HEK293T (cell line): ENCODE data around the gene LNX2.
A peak's percentile ranks its signal among the peaks of the same experiment; 100 is the strongest.

Experiments
- CTCF ChIA-PET: fragments of 350-600 bp; formaldehyde crosslinking; extraction: SDS; loops from one replicate; lab custom pipeline; 2021; ENCODE audit warnings: antibody characterized with exemption, inconsistent platforms; lab: Yijun Ruan, JAX
- POLR2A ChIA-PET: fragments of 350-600 bp; formaldehyde crosslinking; extraction: SDS; loops from one replicate; lab custom pipeline; 2020; ENCODE audit warnings: antibody characterized with exemption, inconsistent platforms; lab: Yijun Ruan, JAX
- DNase-seq: peaks from one replicate; pipeline ENCODE4 v3.0.0; 2012; ENCODE audit warnings: mixed read lengths; ENCODE audit errors: extremely low spot score
- ARNT ChIP-seq: fragments of 450-650 bp; IDR thresholded peaks from 2 replicates; pipeline ENCODE4 v1.6.1; 2017; ENCODE audit warnings: mild to moderate bottlenecking
- BHLHE40 ChIP-seq: fragments of 450-650 bp; IDR thresholded peaks from 2 replicates; pipeline ENCODE4 v1.6.1; 2016; ENCODE audit warnings: mild to moderate bottlenecking, moderate library complexity, borderline replicate concordance
- CTBP1 ChIP-seq: fragments of 450-650 bp; IDR thresholded peaks from 2 replicates; pipeline ENCODE4 v1.6.1; 2016; ENCODE audit warnings: borderline replicate concordance
- ELF4 ChIP-seq: fragments of 450-650 bp; IDR thresholded peaks from 2 replicates; pipeline ENCODE4 v1.6.1; 2017; ENCODE audit warnings: antibody characterized with exemption
- FOXA1 ChIP-seq: fragments of 450-650 bp; IDR thresholded peaks from 2 replicates; pipeline ENCODE4 v1.6.1; 2016; ENCODE audit warnings: mild to moderate bottlenecking
- FOXK2 ChIP-seq: fragments of 450-650 bp; IDR thresholded peaks from 2 replicates; pipeline ENCODE4 v1.6.1; 2016; ENCODE audit warnings: mild to moderate bottlenecking
- FOXM1 ChIP-seq: fragments of 450-650 bp; IDR thresholded peaks from 2 replicates; pipeline ENCODE4 v1.6.1; 2017; ENCODE audit warnings: mild to moderate bottlenecking, borderline replicate concordance
- HDGF ChIP-seq: fragments of 450-650 bp; IDR thresholded peaks from 2 replicates; pipeline ENCODE4 v1.6.1; 2017; ENCODE audit warnings: antibody characterized with exemption, borderline replicate concordance
- L3MBTL2 ChIP-seq: fragments of 450-650 bp; conservative IDR thresholded peaks from 2 replicates; pipeline ENCODE4 v1.6.1; 2016; ENCODE audit warnings: mild to moderate bottlenecking
- LEF1 ChIP-seq: fragments of 450-650 bp; IDR thresholded peaks from 2 replicates; pipeline ENCODE4 v1.6.1; 2017; ENCODE audit warnings: mild to moderate bottlenecking, borderline replicate concordance
- NFRKB ChIP-seq: fragments of 450-650 bp; IDR thresholded peaks from 2 replicates; pipeline ENCODE4 v1.6.1; 2016; ENCODE audit warnings: mild to moderate bottlenecking, moderate library complexity
- SP1 ChIP-seq: fragments of 450-650 bp; IDR thresholded peaks from 2 replicates; pipeline ENCODE4 v1.6.1; 2017
- SUZ12 ChIP-seq: fragments of 450-650 bp; IDR thresholded peaks from 2 replicates; pipeline ENCODE4 v1.6.1; 2016; ENCODE audit warnings: mild to moderate bottlenecking
- TARDBP ChIP-seq: fragments of 450-650 bp; IDR thresholded peaks from 2 replicates; pipeline ENCODE4 v1.6.1; 2016
- ZNF384 ChIP-seq: fragments of 450-650 bp; IDR thresholded peaks from 2 replicates; pipeline ENCODE4 v1.6.1; 2016
- TF ChIP-seq, protein P1 (sequence below): fragments of 450-650 bp; IDR thresholded peaks from 2 replicates; pipeline ENCODE4 v1.6.1; 2016

LNX2 gene

DNA sequence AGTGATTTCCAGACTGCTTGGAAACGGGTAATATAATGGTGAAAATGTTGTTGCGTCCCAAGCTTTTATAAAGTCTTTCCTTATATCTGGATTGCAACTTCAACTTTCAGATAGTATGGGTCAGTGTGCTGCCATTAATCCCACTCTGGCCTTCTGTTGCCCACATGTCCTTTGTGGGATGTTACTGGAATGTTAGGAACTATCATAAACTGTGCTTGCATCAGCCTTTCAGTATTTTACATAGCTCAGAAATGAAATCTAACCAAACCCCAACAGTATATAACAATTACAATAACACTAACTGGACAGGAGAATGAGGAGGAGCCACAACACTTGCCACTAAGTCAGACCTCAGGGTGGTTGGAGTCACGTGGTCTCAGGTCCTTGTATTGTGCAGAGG lies 78.9 kb downstream of the LNX2 start:
- ChIA-PET CTCF (interaction anchor here (0.6 kb wide), 1 partner anchor 8 kb away, joined by 4 read pairs; no protein-coding TSS in a partner anchor), POLR2A (no interaction called here)
- DNase-seq = no peak
- TF ChIP-seq CTBP1 (no peak), FOXK2 (no peak), SP1 (no peak)
- TF ChIP-seq, protein P1, sequence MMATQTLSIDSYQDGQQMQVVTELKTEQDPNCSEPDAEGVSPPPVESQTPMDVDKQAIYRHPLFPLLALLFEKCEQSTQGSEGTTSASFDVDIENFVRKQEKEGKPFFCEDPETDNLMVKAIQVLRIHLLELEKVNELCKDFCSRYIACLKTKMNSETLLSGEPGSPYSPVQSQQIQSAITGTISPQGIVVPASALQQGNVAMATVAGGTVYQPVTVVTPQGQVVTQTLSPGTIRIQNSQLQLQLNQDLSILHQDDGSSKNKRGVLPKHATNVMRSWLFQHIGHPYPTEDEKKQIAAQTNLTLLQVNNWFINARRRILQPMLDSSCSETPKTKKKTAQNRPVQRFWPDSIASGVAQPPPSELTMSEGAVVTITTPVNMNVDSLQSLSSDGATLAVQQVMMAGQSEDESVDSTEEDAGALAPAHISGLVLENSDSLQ = no peak

DNA sequence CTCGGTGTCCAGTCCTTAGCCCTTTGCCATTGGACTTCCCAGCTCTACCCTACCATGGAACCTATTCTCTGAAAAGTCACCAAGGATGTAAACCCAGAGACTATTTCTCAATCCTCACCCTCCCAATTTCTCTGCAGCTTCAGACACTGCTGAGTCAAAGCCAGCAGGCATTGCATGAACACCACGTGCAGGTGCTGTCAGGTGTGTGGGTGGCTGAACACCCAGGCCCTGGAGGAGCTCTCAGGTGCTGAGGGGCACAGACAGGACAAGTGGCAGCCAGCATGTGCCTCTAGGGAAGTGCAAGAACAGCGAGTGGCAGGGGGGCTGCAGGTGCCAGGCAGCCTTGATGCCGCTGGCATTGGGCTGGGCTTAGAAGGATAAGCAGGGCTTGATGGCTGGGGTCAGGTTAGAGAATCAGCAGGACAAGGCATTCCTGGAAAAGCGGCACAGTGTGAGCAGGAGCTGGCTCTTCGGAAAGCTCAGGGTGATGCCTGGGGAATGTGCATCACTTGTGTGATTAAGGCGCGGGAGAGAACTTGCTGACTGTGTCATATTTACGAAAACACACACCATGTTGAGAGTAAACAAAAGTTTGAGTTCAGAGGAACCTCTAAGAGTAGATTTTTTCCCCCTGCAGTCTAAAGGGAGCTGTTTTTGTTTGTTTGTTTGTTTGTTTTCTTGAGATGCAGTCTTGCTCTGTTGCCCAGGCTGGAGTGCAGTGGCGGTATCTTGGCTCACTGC lies 83.8 kb downstream of the LNX2 start:
- CTCF ChIA-PET = interaction anchor here (0.6 kb wide), 1 partner anchor 294 kb away, joined by 3 read pairs; no protein-coding TSS in a partner anchor
- TF ChIP-seq ZNF384 = no peak
- no peak for TF ChIP-seq SP1
- TF ChIP-seq ELF4 = no peak
- TF ChIP-seq TARDBP = no peak
- DNase-seq = no peak
- POLR2A ChIA-PET = no interaction called here

DNA sequence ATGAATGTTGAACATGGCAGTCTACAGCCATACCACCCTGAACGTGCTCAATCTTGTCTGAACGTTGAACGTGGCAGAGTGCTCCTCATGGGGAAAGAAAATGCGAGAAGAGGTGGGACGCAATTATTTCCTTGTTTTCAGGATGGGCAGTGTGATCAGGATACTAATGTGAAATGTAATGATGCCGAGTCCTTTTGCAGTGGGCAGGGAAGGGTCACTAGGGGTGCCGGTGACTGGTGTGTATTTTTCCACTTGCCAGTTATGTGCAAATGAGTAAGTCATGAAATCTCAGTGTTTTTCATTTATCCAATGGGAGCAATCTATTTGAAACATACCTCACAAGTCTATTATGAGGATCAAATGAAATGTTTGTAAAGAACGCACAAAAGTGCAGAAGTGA lies 84.8 kb downstream of the LNX2 start:
- DNase-seq = no peak
- TF ChIP-seq LEF1 (no peak), BHLHE40 (no peak), FOXK2 (no peak), HDGF (no peak), TARDBP (no peak), FOXA1 (no peak)
- CTCF ChIA-PET = no interaction called here
- POLR2A ChIA-PET = no interaction called here

DNA sequence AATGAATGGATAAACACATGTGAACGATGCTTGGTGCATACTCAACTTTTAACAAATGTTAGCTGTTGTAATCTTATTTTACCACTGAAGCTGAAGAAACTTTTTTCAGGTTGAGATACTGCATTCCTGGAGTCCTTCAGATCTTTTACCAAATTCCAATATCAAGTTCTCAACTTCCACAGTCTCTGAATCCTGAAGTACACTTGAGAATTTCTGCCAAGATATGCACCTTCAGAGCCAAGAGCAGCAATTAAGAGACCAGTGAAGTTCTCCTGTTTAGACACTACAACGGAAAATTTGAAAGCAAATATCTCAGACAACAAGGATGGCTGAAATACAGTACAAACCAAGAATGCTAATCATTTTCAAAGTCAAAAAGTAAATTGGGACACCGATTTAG lies 85.3 kb downstream of the LNX2 start:
- DNase-seq = no peak
- ChIA-PET POLR2A (no interaction called here), CTCF (no interaction called here)
- TF ChIP-seq ZNF384 = no peak
- no peak for TF ChIP-seq FOXK2
- no peak for TF ChIP-seq BHLHE40
- TF ChIP-seq ARNT = no peak
- TF ChIP-seq LEF1 = no peak
- TF ChIP-seq L3MBTL2 = no peak
- no peak for TF ChIP-seq CTBP1
- no peak for TF ChIP-seq TARDBP
- no peak for TF ChIP-seq SUZ12
- no peak for TF ChIP-seq NFRKB
- TF ChIP-seq ELF4 = no peak
- TF ChIP-seq, protein P1 = no peak

DNA sequence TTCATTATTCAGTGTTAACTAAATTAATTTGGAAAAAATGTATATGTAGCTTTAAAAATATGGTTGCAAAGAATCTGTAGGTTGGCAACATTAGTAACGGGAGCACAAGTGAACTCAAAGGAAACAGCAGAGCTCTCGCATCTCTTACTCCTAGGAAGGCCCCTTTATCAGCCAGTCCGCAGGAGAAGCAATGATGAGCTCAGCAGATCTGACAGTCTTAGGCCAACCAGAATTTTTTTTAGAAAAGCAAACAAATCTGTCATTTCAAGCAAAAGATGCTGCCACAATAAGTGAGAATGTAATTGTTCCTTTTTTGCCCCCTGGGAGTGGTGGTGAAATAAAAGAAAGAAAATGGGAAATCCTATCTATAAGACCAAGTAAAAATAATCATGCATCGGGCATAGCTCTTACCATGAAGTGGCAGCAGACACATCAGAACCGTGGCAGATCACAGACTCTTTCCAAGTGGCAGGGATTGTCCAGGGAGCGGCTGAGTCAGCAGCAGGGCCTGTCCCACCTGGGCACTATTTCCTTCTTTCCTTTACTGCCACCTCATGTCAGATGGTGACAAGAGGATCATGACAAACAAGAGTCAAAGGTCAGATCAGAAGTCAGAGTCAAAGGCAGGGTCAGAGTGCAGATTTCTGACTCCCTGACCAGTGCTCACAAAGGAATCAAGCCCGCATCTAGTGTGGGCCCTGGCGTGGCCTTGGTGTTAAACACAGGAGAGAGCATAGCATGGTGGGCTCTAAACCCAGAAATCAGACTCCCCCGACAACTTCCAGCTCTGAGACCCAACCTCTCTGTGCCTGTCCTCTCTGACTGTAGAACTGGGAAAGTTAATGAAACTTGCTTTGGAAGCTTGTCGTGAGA lies 86.0 kb downstream of the LNX2 start:
- ChIA-PET POLR2A (no interaction called here), CTCF (interaction anchor here (2.4 kb wide), 1 partner anchor 293 kb away, joined by 21 read pairs; no protein-coding TSS in a partner anchor)
- no peak for TF ChIP-seq CTBP1
- TF ChIP-seq SP1 = no peak
- TF ChIP-seq ELF4 = no peak
- TF ChIP-seq NFRKB = no peak
- no peak for TF ChIP-seq LEF1
- TF ChIP-seq, protein P1 = no peak
- no peak for TF ChIP-seq FOXK2
- TF ChIP-seq L3MBTL2 = no peak
- no peak for TF ChIP-seq ZNF384
- no peak for TF ChIP-seq BHLHE40
- TF ChIP-seq FOXM1 = no peak
- DNase-seq = no peak

DNA sequence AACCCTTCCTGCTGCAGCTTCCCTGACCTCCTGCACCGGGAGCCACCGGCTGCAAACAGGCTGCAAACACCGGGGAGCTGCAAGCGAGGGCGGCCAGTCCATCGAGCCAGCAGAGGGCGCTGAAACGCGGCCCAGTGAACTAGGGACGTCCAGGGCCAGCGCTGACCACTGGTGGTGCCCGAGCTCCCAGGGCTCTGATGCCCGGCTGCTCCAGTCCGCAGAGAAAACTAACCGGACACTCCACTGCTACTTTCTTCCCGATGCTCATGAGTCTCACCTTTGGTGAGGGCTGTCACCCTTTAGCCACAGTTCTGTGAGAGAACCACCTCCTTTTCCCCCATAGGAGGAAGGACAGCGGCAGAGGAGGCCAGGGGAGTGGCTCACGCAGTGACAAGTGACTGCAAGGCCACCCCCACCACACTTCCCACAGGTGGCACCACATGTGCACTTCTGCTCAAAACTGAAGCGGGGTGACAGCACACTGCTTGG lies 87.1 kb downstream of the LNX2 start:
- TF ChIP-seq ELF4 = no peak
- no peak for TF ChIP-seq FOXA1
- no peak for TF ChIP-seq CTBP1
- no peak for TF ChIP-seq FOXK2
- no peak for TF ChIP-seq TARDBP
- no peak for TF ChIP-seq BHLHE40
- no peak for TF ChIP-seq ARNT
- no peak for TF ChIP-seq FOXM1
- TF ChIP-seq SP1 = no peak
- TF ChIP-seq ZNF384 = no peak
- TF ChIP-seq HDGF = no peak
- TF ChIP-seq L3MBTL2 = no peak
- no peak for TF ChIP-seq NFRKB
- TF ChIP-seq, protein P1 = no peak
- no peak for TF ChIP-seq LEF1
- TF ChIP-seq SUZ12 = no peak
- POLR2A ChIA-PET = interaction anchor here (1.2 kb wide), 1 partner anchor 87 kb away, joined by 6 read pairs; the partner anchor contains the start of gene LNX2
- peak; percentile 81 for DNase-seq
- CTCF ChIA-PET = interaction anchor here (0.6 to 2.4 kb wide), 11 partner anchors 9 to 383 kb away, joined by 3 to 21 read pairs (median 3); no protein-coding TSS in a partner anchor
